BLaER1 treated with 17β-estradiol and CSF1 and Interleukin-3, amounts not matched to agents 10 nM and 100 nM (cell line): ENCODE results near the gene KIRREL3.

ENCODE experiments used
- H3K27ac ChIP-seq, 11 experiments: shearing (Covaris generic); formaldehyde crosslinking; 2 replicates each; pipeline ENCODE4 v1.8.1; 2022
- H3K27me3 ChIP-seq, 11 experiments: shearing (Covaris generic); formaldehyde crosslinking; 2 replicates each; pipeline ENCODE4 v1.8.1; 2022
- H3K36me3 ChIP-seq, 11 experiments: shearing (Covaris generic); formaldehyde crosslinking; 2 replicates each; pipeline ENCODE4 v1.8.1; 2022
- H3K4me1 ChIP-seq, 10 experiments: shearing (Covaris generic); formaldehyde crosslinking; 2 replicates each; pipeline ENCODE4 v1.8.1; 2022
- H3K4me2 ChIP-seq, 11 experiments: shearing (Covaris generic); formaldehyde crosslinking; 2 replicates each; pipeline ENCODE4 v1.8.1; 2022
- H3K4me3 ChIP-seq, 10 experiments: shearing (Covaris generic); formaldehyde crosslinking; 2 replicates each; pipeline ENCODE4 v1.8.1; 2022
- H3K9ac ChIP-seq, 11 experiments: shearing (Covaris generic); formaldehyde crosslinking; 2 replicates each; pipeline ENCODE4 v1.8.1; 2022
- H3K9me3 ChIP-seq, 11 experiments: shearing (Covaris generic); formaldehyde crosslinking; replicated peaks in 1 of 11; 2 replicates each; pipeline ENCODE4 v1.8.1; 2022
- H4K20me1 ChIP-seq, 11 experiments: shearing (Covaris generic); formaldehyde crosslinking; 2 replicates each; pipeline ENCODE4 v1.8.1; 2022
- Cebpa-rat ChIP-seq, 11 experiments: shearing (Covaris generic); IDR thresholded peaks; 2 replicates each; pipeline ENCODE4 v1.8.1; 2022

KIRREL3 gene

GRCh38 chr11:126863294-126863997 is 137.1 kb downstream of the KIRREL3 start:
- no peaks in the 10 kb centered on the region for H3K9me3 ChIP-seq
- H3K36me3 ChIP-seq: no peaks in the 10 kb centered on the region
- H3K27ac ChIP-seq: no peak overlapping the region
- H3K27me3 ChIP-seq: no peaks in the 10 kb centered on the region
- no peak overlapping the region for H3K4me2 ChIP-seq
- no peak overlapping the region for H3K9ac ChIP-seq
- H4K20me1 ChIP-seq: no peaks in the 10 kb centered on the region; a peak in 1 of 22 replicates
- H3K4me3 ChIP-seq: no peak overlapping the region
- no peaks in the 10 kb centered on the region for H3K4me1 ChIP-seq
- no peak for TF ChIP-seq Cebpa-rat (IDR thresholded peaks at IDR 0.05)

DNA sequence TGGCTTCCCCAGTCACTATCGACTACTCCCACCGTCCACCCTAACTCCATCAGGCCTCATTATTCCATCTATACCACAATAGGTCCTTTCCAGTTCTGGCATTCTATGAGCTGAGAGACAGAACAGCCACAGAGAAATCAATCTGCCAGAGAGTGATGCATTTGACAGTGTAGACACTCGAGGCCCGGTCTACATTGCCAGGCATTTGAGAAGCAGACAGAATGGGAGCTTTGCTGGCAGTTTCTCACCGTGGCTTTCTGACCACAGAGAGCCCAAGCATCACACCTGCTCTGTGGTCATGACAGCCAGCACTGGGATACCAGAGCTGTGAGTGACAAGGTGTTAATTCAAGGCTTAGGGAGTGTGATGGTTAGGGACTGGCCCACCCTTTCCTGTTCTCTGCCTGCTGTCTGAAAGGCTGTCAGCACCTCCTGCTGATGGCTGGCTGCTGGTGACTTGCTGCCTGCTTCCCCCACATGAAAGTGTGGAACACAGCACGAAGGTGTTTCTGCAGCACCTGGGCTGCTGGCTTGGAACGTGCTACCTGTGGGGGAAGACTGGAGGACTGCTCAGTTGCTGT is 137.8 kb downstream of the KIRREL3 start:
- Histone ChIP-seq H3K36me3 (no peaks in the 10 kb centered on the region), H3K27ac (no peak overlapping the region), H3K9me3 (no peaks in the 10 kb centered on the region), H3K27me3 (no peaks in the 10 kb centered on the region), H4K20me1 (no peaks in the 10 kb centered on the region; a peak in 1 of 22 replicates), H3K4me3 (no peak overlapping the region), H3K9ac (no peak overlapping the region; a peak in 1 of 22 replicates), H3K4me2 (no peak overlapping the region), H3K4me1 (no peaks in the 10 kb centered on the region)
- no peak for TF ChIP-seq Cebpa-rat (IDR thresholded peaks at IDR 0.05)

DNA sequence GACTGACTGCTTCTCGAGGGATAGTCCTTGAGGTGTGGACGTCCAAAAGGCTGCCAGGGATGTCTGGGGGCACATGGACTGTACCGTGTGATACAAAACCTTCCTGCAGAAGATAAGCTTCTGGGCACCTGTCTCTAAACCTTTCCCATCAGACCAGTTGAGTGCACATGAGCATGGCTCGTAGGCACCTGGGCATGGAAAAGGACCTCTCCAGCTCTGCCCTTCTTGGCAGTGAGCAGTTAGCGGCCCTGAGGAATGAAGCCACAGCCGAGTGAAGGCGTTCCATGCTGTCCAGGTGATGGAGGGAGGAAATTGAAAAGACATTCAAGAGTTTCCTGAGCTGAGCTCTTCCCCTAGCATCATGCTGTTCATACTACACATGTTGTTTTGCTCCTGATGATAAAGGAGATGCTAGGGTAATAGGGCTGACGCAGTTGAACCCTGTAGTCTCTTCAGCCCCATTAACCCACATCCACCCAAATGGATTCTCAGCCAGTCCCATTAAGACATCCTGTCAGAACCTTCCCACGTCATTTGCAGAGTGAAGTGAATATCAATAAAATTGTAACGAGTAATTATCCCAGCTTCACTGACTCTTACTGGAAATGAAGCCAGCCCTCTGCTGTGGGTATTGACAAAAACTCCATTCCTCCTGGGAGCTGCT is 138.6 kb downstream of the KIRREL3 start:
- no peak for TF ChIP-seq Cebpa-rat (IDR thresholded peaks at IDR 0.05)
- no peak overlapping the region for H3K4me2 ChIP-seq

DNA sequence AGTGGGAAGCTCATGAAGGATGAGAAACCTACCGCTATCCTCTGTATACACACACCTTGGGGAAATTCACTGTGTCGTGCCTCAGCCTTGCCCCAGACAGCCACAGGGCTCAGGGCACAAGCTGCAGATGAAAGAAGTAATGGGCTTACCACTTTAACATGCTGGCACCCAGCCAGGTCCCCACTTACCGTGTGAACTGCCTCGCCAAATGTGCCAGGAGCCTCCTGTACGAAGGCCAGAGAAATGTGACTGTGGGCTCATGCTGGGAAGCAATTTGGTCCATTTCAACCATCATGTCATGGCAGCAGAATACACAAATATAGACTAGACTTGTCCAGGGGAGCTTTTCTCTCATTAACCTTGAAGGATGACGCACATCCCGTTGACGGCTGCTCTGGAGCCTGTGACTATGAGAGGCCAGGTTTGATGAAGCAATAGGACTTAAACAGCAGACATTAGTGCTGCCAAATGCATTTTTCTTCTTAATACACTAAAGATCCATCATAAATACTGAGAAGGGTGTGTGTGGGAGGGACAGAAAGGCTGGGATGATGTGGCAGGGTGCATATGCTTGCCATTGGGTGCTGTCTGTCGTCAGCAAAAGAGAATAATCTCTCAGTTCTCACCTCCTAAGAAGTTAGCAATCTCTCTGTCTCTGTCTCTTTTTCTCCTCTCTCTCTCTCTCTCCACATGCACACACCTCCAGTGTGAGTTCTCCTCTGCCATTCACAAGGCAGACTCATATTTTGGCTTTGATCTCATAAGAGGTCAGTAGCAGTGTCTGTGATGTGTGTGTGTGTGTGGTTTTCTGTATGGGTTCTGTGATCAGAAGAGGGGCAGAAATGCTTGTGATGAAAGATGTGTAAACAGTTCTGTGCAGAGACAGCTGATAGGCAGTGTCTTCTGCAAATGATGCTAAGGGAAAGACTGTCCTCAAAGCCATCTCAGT is 142.4 kb downstream of the KIRREL3 start:
- Histone ChIP-seq H3K36me3 (no peaks in the 10 kb centered on the region), H3K27me3 (no peaks in the 10 kb centered on the region), H3K27ac (no peak overlapping the region), H3K9ac (no peak overlapping the region), H3K4me2 (no peak overlapping the region), H3K9me3 (no peaks in the 10 kb centered on the region), H3K4me1 (no peaks in the 10 kb centered on the region), H4K20me1 (no peaks in the 10 kb centered on the region), H3K4me3 (no peak overlapping the region)
- TF ChIP-seq Cebpa-rat (IDR thresholded peaks at IDR 0.05): no peak

More for the DNA sequence above, 138.6 kb downstream of the KIRREL3 start:
- Histone ChIP-seq H3K9ac (no peak overlapping the region), H3K9me3 (no peaks in the 10 kb centered on the region), H3K36me3 (no peaks in the 10 kb centered on the region), H3K4me3 (no peak overlapping the region), H3K27ac (no peak overlapping the region), H4K20me1 (no peaks in the 10 kb centered on the region; a peak in 1 of 22 replicates), H3K4me1 (no peaks in the 10 kb centered on the region), H3K27me3 (no peaks in the 10 kb centered on the region)

DNA sequence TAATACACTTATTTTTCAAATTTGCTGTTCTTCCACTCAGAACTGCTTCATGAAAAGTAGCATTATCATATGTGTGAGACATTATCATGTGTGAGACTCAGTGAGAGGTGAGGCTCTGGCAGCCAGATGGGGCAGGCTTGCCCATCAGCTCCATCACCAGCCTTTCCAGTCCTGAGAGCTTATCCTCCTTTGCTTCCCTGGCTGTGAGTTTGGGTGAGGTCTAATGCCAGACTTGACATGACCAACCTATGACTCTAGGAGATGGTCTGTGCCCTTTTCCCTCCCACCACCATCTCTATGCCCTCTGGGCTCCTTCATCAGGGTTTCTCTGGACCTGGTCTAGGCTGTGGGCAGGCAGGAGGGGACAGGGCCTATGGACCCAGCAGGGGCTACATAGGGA is 145.0 kb downstream of the KIRREL3 start:
- Histone ChIP-seq H3K36me3 (no peaks in the 10 kb centered on the region), H3K4me3 (no peak overlapping the region), H3K9me3 (no peaks in the 10 kb centered on the region), H3K9ac (no peak overlapping the region), H3K4me2 (no peak overlapping the region), H3K27ac (no peak overlapping the region), H3K4me1 (no peaks in the 10 kb centered on the region), H4K20me1 (no peaks in the 10 kb centered on the region), H3K27me3 (no peaks in the 10 kb centered on the region)
- no peak for TF ChIP-seq Cebpa-rat (IDR thresholded peaks at IDR 0.05)

- H3K27ac ChIP-seq: no peak overlapping the region
- no peaks in the 10 kb centered on the region for H3K9me3 ChIP-seq
- H3K4me1 ChIP-seq: no peaks in the 10 kb centered on the region
- TF ChIP-seq Cebpa-rat (IDR thresholded peaks at IDR 0.05): no peak
- no peak overlapping the region for H3K9ac ChIP-seq
- no peaks in the 10 kb centered on the region for H3K36me3 ChIP-seq
- H4K20me1 ChIP-seq: no peaks in the 10 kb centered on the region
- H3K27me3 ChIP-seq: no peaks in the 10 kb centered on the region
- H3K4me2 ChIP-seq: no peak overlapping the region
- no peak overlapping the region for H3K4me3 ChIP-seq
Observed at GRCh38 chr11:126853732-126854131, 146.8 kb downstream of the KIRREL3 start.

- no peak overlapping the region for H3K4me2 ChIP-seq
- no peak for TF ChIP-seq Cebpa-rat (IDR thresholded peaks at IDR 0.05)
- no peaks in the 10 kb centered on the region for H3K36me3 ChIP-seq
Observed at GRCh38 chr11:126844789-126845188, 155.8 kb downstream of the KIRREL3 start.

GRCh38 chr11:126843096-126843495 is 157.5 kb downstream of the KIRREL3 start:
- no peak overlapping the region for H3K4me3 ChIP-seq
- H4K20me1 ChIP-seq: no peaks in the 10 kb centered on the region
- H3K4me2 ChIP-seq: peak overlapping the region in 8 of 11 experiments; percentile 51 to 75 (median 63); a peak in 15 of 22 replicates
- H3K27ac ChIP-seq: no peak overlapping the region; a peak in 1 of 22 replicates
- no peaks in the 10 kb centered on the region for H3K36me3 ChIP-seq
- H3K27me3 ChIP-seq: no peaks in the 10 kb centered on the region
- no peak for TF ChIP-seq Cebpa-rat (IDR thresholded peaks at IDR 0.05)
- H3K9me3 ChIP-seq: peaks cover 5 to 19% (median 9%) of the 10 kb centered on the region in 11 experiments; a peak in 13 of 22 replicates
- peaks cover 6 to 36% (median 31%) of the 10 kb centered on the region in 10 experiments; a peak in 19 of 20 replicates for H3K4me1 ChIP-seq
- H3K9ac ChIP-seq: no peak overlapping the region

More at GRCh38 chr11:126844789-126845188, 155.8 kb downstream of the KIRREL3 start:
- Histone ChIP-seq H3K9ac (no peak overlapping the region), H4K20me1 (no peaks in the 10 kb centered on the region), H3K9me3 (peaks cover 5 to 19% (median 9%) of the 10 kb centered on the region in 11 experiments; a peak in 13 of 22 replicates), H3K27me3 (no peaks in the 10 kb centered on the region), H3K4me3 (no peak overlapping the region), H3K4me1 (peaks cover 6 to 36% (median 31%) of the 10 kb centered on the region in 10 experiments; a peak in 19 of 20 replicates), H3K27ac (no peak overlapping the region)
